Measurements from ENCODE around the gene IFT57.
"Not testable (repeated sequence)": the region's sequence is repeated elsewhere in the genome, so short reads cannot be mapped to it uniquely, and the experiment has no call there.

The IFT57 gene

GRCh38 chr3:108156312-108156853 is 65.8 kb downstream of the IFT57 start:
- Mint-ChIP-seq H3K4me3 (no peak overlapping the region), H3K4me1 (peaks cover 26% of the 10 kb centered on the region), H3K36me3 (peaks cover 5% of the 10 kb centered on the region), H3K27me3 (no peaks in the 10 kb centered on the region), H3K27ac (no peak overlapping the region), H3K9me3 (no peaks in the 10 kb centered on the region)

GRCh38 chr3:108155642-108156041 is 66.6 kb downstream of the IFT57 start:
- H3K27ac Mint-ChIP-seq, H3K4me3 Mint-ChIP-seq, H3K27me3 Mint-ChIP-seq, H3K36me3 Mint-ChIP-seq, H3K9me3 Mint-ChIP-seq: not testable (repeated sequence)
- peaks cover 27% of the 10 kb centered on the region for H3K4me1 Mint-ChIP-seq

GRCh38 chr3:108153451-108153981 is 68.7 kb downstream of the IFT57 start:
- Mint-ChIP-seq H3K9me3 (no peaks in the 10 kb centered on the region), H3K4me3 (no peak overlapping the region), H3K27ac (no peak overlapping the region), H3K4me1 (peaks cover 27% of the 10 kb centered on the region), H3K27me3 (no peaks in the 10 kb centered on the region), H3K36me3 (peaks cover 4% of the 10 kb centered on the region)

GRCh38 chr3:108152274-108152673 is 70.0 kb downstream of the IFT57 start:
- peaks cover 4% of the 10 kb centered on the region for H3K36me3 Mint-ChIP-seq
- H3K27ac Mint-ChIP-seq = no peak overlapping the region
- peaks cover 21% of the 10 kb centered on the region for H3K4me1 Mint-ChIP-seq
- H3K9me3 Mint-ChIP-seq = no peaks in the 10 kb centered on the region
- no peaks in the 10 kb centered on the region for H3K27me3 Mint-ChIP-seq
- no peak overlapping the region for H3K4me3 Mint-ChIP-seq

GRCh38 chr3:108150200-108150599 is 72.0 kb downstream of the IFT57 start:
- Mint-ChIP-seq H3K36me3 (peaks cover 9% of the 10 kb centered on the region), H3K27ac (no peak overlapping the region)

GRCh38 chr3:108146139-108146538 is 76.1 kb downstream of the IFT57 start:
- Mint-ChIP-seq H3K36me3 (peaks cover 17% of the 10 kb centered on the region), H3K4me1 (peaks cover 12% of the 10 kb centered on the region), H3K9me3 (peaks cover 5% of the 10 kb centered on the region), H3K27me3 (no peaks in the 10 kb centered on the region), H3K27ac (no peak overlapping the region), H3K4me3 (no peak overlapping the region)

More at GRCh38 chr3:108150200-108150599, 72.0 kb downstream of the IFT57 start:
- Mint-ChIP-seq H3K4me1 (peaks cover 22% of the 10 kb centered on the region), H3K9me3 (no peaks in the 10 kb centered on the region), H3K27me3 (no peaks in the 10 kb centered on the region), H3K4me3 (no peak overlapping the region)

GRCh38 chr3:108145578-108145977 is 76.6 kb downstream of the IFT57 start:
- Mint-ChIP-seq H3K9me3 (peaks cover 5% of the 10 kb centered on the region), H3K4me1 (peaks cover 16% of the 10 kb centered on the region), H3K4me3 (no peak overlapping the region), H3K27ac (no peak overlapping the region), H3K36me3 (peaks cover 21% of the 10 kb centered on the region), H3K27me3 (no peaks in the 10 kb centered on the region)

GRCh38 chr3:108137460-108137814 is 84.8 kb downstream of the IFT57 start:
- no peak overlapping the region for H3K4me3 Mint-ChIP-seq
- H3K9me3 Mint-ChIP-seq = peaks cover 10% of the 10 kb centered on the region
- peaks cover 57% of the 10 kb centered on the region for H3K36me3 Mint-ChIP-seq
- peak overlapping the region; percentile 55 for H3K27ac Mint-ChIP-seq
- no peaks in the 10 kb centered on the region for H3K27me3 Mint-ChIP-seq
- H3K4me1 Mint-ChIP-seq = peaks cover 67% of the 10 kb centered on the region

GRCh38 chr3:108136561-108137459 is 85.4 kb downstream of the IFT57 start:
- Mint-ChIP-seq H3K27me3 (no peaks in the 10 kb centered on the region), H3K27ac (peak overlapping the region; percentile 33), H3K36me3 (peaks cover 55% of the 10 kb centered on the region), H3K4me1 (peaks cover 69% of the 10 kb centered on the region), H3K9me3 (peaks cover 6% of the 10 kb centered on the region), H3K4me3 (no peak overlapping the region)

- Mint-ChIP-seq H3K4me3 (peak overlapping the region; percentile 60), H3K4me1 (peaks cover 84% of the 10 kb centered on the region), H3K36me3 (peaks cover 62% of the 10 kb centered on the region)
Measured at GRCh38 chr3:108134555-108134880, 87.7 kb downstream of the IFT57 start.

GRCh38 chr3:108133858-108134554 is 88.2 kb downstream of the IFT57 start:
- H3K36me3 Mint-ChIP-seq = peaks cover 66% of the 10 kb centered on the region
- peak overlapping the region; percentile 60 for H3K4me3 Mint-ChIP-seq
- H3K9me3 Mint-ChIP-seq = peaks cover 6% of the 10 kb centered on the region
- H3K27me3 Mint-ChIP-seq = no peaks in the 10 kb centered on the region
- peak overlapping the region; percentile 98 for H3K27ac Mint-ChIP-seq
- peaks cover 89% of the 10 kb centered on the region for H3K4me1 Mint-ChIP-seq

More at GRCh38 chr3:108134555-108134880, 87.7 kb downstream of the IFT57 start:
- peaks cover 6% of the 10 kb centered on the region for H3K9me3 Mint-ChIP-seq
- H3K27me3 Mint-ChIP-seq = no peaks in the 10 kb centered on the region
- peak overlapping the region; percentile 98 for H3K27ac Mint-ChIP-seq

GRCh38 chr3:108133048-108133369 is 89.2 kb downstream of the IFT57 start:
- Mint-ChIP-seq H3K27ac (peak overlapping the region; percentile 98), H3K36me3 (peaks cover 69% of the 10 kb centered on the region), H3K4me1 (peaks cover 96% of the 10 kb centered on the region), H3K4me3 (peak overlapping the region; percentile 60), H3K9me3 (peaks cover 16% of the 10 kb centered on the region), H3K27me3 (no peaks in the 10 kb centered on the region)

- H3K27me3 Mint-ChIP-seq = no peaks in the 10 kb centered on the region
- peaks cover 16% of the 10 kb centered on the region for H3K9me3 Mint-ChIP-seq
- peaks cover 90% of the 10 kb centered on the region for H3K4me1 Mint-ChIP-seq
- H3K27ac Mint-ChIP-seq = peak overlapping the region; percentile 98
- H3K36me3 Mint-ChIP-seq = peaks cover 66% of the 10 kb centered on the region
- H3K4me3 Mint-ChIP-seq = peak overlapping the region; percentile 79
Measured at GRCh38 chr3:108131475-108132134, 90.6 kb downstream of the IFT57 start.

- Mint-ChIP-seq H3K36me3 (peaks cover 63% of the 10 kb centered on the region), H3K27ac (peak overlapping the region; percentile 98), H3K9me3 (peaks cover 11% of the 10 kb centered on the region), H3K27me3 (no peaks in the 10 kb centered on the region), H3K4me1 (peaks cover 86% of the 10 kb centered on the region), H3K4me3 (peak overlapping the region; percentile 79)
Measured at GRCh38 chr3:108130701-108131474, 91.3 kb downstream of the IFT57 start.

GRCh38 chr3:108130236-108130635 is 92.0 kb downstream of the IFT57 start:
- Mint-ChIP-seq H3K9me3 (peaks cover 11% of the 10 kb centered on the region), H3K4me3 (peak overlapping the region; percentile 79), H3K36me3 (peaks cover 63% of the 10 kb centered on the region), H3K27me3 (no peaks in the 10 kb centered on the region), H3K4me1 (peaks cover 81% of the 10 kb centered on the region), H3K27ac (peak overlapping the region; percentile 98)

Measured in activated naive CD4-positive, alpha-beta T cell treated with anti-CD3 and anti-CD28 coated beads, Interleukin-2, amount 50 U/mL, for 24 hours (primary cell).